Ovary (tissue), 9 donors: ENCODE measurements around the gene ASAP2. TPM values are rescaled to one million over a fixed set of nuclear protein-coding genes. Genes with fewer than 3 reads are reported as not detected.

Source experiments
- DNase-seq, 5 donors: peaks; one replicate each; pipeline ENCODE4 v3.0.0-alpha.2; 2019 to 2020
- H3K27ac ChIP-seq, 2 donors: fragments of 200-600 bp; one replicate each; pipeline versions ENCODE4 v1.5.1 to v1.8.0; 2019 to 2022
- H3K27me3 ChIP-seq: fragments of 200-600 bp; one replicate; pipeline ENCODE4 v1.8.0; 2022
- H3K36me3 ChIP-seq: fragments of 200-600 bp; sonication (generic); one replicate; pipeline ENCODE4 v1.5.1; 2019
- H3K4me1 ChIP-seq: one replicate; pipeline ENCODE4 v1.8.1; 2013; ENCODE audit warnings: mild to moderate bottlenecking, moderate library complexity; ENCODE audit not compliant: insufficient read depth
- H3K4me3 ChIP-seq: fragments of 200-600 bp; sonication (generic); one replicate; pipeline ENCODE4 v1.5.1; 2017
- H3K9me3 ChIP-seq, 2 donors: fragments of 200-600 bp in 1 of 2; sonication (generic) in 1 of 2; one replicate each; pipeline versions ENCODE4 v1.5.1 to v1.8.1; 2013 to 2019; ENCODE audit warnings: mild to moderate bottlenecking in 1 of 2, moderate library complexity in 1 of 2
- EP300 ChIP-seq: sonication (generic); formaldehyde crosslinking; IDR thresholded peaks from one replicate; pipeline ENCODE4 v1.6.1; 2017; ENCODE audit warnings: antibody characterized with exemption
- POLR2A ChIP-seq: fragments of 450-650 bp; IDR thresholded peaks from one replicate; pipeline ENCODE4 v1.6.1; 2017; ENCODE audit warnings: antibody characterized with exemption, mild to moderate bottlenecking, moderate library complexity
- WGBS, 3 donors: extraction: QIAGEN DNeasy Blood & Tissue Kit in 1 of 3; methylation state at CpG; one replicate each; pipeline versions ENCODE4 v1.1.5 to v1.1.7; 2013 to 2017; 5-methylcytosine and 5-hydroxymethylcytosine counted together
- intact Hi-C, 4 donors: fragments of 100-400 bp; cut with DNase I; formaldehyde crosslinking; loops; one replicate each; pipeline versions ENCODE4 v1.11.0 to v1.15.1; 2022 to 2023
- polyA plus RNA-seq, 2 donors: library from polyadenylated mRNA; stranded (reverse); fragments of 200-250 nt in 1 of 2; fragments of 350-450 nt in 1 of 2; fragmentation: Illumina TruSeq in 1 of 2; extraction: RNeasy Lipid Tissue Mini Kit (QIAGEN cat#74804) in 1 of 2; gene quantifications; one replicate each; pipeline ENCODE4 v1.2.3, GENCODE V29; 2013 to 2014
- total RNA-seq, 7 donors: library from RNA; depleted of rRNA in 2 of 7; stranded (reverse); fragments of >200 nt in 2 of 7; fragmentation: NEBNext Ultra II Directional in 3 of 7; extraction: Animal tissue kit (Norgen Biotek cat#: 25700) in 3 of 7; gene quantifications; one replicate each; pipeline versions ENCODE4 v1.1.0 to v1.2.4, GENCODE V29; 2016 to 2023
- TF ChIP-seq, protein P1 (sequence below), 3 donors: fragments of 450-650 bp in 2 of 3; fragments of 200-600 bp in 1 of 3; IDR thresholded peaks; one replicate each; pipeline versions ENCODE4 v1.5.1 to v1.8.0; 2016 to 2022; ENCODE audit warnings: antibody characterized with exemption in 3 of 3, mild to moderate bottlenecking in 1 of 3
- donor health status: DM: no; HTN: no; CAD: no; lungs with moderate emphysema.
- donor health status: DM: no; HTN: no; CAD: no.
- donor health status: Bipolar disorder and iron deficiency.
- donor health status: DM: yes; HTN: yes; CAD: no.
- donor health status: DM: no; HTN: no; CAD: no.
- donor health status: DM: yes; HTN: yes; CAD: no.

ASAP2 gene
- total and polyA plus RNA-seq, 9 donors = 10.3 to 22.7 (median 15.5) TPM

DNA sequence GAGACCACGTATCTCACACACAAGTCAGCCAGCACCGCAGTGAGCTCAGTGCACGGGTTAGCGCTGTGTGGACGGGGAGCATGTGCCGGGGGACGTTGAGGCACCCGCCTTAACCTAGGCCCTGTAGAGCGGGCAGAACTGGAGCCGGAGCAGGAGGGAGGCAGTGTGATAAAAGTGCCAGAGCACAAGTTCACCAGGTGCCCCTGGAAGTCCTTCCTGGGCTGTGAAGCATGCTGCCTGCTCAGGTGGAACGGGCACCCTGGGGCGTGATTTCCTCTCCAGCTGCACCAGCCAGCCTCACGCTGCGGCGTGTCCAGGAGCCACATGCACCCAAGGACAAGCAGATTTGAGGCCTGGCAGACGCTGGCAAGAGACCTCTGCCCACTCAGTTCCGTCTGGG is 166.4 kb downstream of the ASAP2 start:
- 95 to 97% (median 97%) methylated on average over 17 of the region's 17 CpGs for WGBS, 3 donors
- Histone ChIP-seq H3K27me3 (no peaks in the 10 kb centered on the region), H3K36me3 (no peaks in the 10 kb centered on the region), H3K27ac (no peak overlapping the region), H3K4me1 (no peaks in the 10 kb centered on the region), H3K9me3 (no peaks in the 10 kb centered on the region), H3K4me3 (no peak overlapping the region)
- no peak for DNase-seq
- TF ChIP-seq EP300 = no peak
- TF ChIP-seq, protein P1, sequence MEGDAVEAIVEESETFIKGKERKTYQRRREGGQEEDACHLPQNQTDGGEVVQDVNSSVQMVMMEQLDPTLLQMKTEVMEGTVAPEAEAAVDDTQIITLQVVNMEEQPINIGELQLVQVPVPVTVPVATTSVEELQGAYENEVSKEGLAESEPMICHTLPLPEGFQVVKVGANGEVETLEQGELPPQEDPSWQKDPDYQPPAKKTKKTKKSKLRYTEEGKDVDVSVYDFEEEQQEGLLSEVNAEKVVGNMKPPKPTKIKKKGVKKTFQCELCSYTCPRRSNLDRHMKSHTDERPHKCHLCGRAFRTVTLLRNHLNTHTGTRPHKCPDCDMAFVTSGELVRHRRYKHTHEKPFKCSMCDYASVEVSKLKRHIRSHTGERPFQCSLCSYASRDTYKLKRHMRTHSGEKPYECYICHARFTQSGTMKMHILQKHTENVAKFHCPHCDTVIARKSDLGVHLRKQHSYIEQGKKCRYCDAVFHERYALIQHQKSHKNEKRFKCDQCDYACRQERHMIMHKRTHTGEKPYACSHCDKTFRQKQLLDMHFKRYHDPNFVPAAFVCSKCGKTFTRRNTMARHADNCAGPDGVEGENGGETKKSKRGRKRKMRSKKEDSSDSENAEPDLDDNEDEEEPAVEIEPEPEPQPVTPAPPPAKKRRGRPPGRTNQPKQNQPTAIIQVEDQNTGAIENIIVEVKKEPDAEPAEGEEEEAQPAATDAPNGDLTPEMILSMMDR (IDR thresholded peaks at IDR 0.05) = no peak
- no peak for TF ChIP-seq POLR2A
- intact Hi-C loops = loop anchor here in 2 of 4 donors (5.0 to 10.0 kb wide), 2 partner anchors 228 to 231 kb away; no protein-coding TSS in a partner anchor

DNA sequence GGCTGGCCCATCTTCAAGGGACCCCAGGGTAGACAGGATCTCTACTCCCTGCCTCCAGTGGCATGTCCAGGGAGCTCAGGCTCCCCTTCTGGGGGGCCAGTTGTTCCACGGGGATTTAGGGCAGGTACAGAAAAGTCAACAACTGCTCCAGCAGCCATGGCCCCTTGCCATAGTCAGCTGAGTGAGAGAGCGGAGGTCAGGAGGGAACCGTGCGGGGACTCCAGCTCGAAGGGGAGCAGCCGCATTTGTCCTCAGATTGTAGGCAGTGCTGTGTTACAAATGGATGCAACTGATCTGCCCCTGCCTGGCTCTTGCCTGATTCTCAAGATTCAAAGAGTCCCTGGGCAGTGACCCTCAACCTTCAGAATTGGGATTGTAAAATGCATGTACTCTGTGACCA is 166.9 kb downstream of the ASAP2 start:
- no peak for TF ChIP-seq POLR2A
- TF ChIP-seq, protein P1 (IDR thresholded peaks at IDR 0.05) = no peak
- no peak for TF ChIP-seq EP300
- Histone ChIP-seq H3K4me3 (no peak overlapping the region), H3K27ac (no peak overlapping the region), H3K4me1 (no peaks in the 10 kb centered on the region), H3K36me3 (no peaks in the 10 kb centered on the region), H3K27me3 (no peaks in the 10 kb centered on the region), H3K9me3 (no peaks in the 10 kb centered on the region)
- WGBS, 3 donors = 74 to 81% (median 76%) methylated on average over 6 of the region's 6 CpGs
- DNase-seq = no peak
- intact Hi-C loops = loop anchor here in 2 of 4 donors (5.0 to 10.0 kb wide), 2 partner anchors 229 to 231 kb away; no protein-coding TSS in a partner anchor

DNA sequence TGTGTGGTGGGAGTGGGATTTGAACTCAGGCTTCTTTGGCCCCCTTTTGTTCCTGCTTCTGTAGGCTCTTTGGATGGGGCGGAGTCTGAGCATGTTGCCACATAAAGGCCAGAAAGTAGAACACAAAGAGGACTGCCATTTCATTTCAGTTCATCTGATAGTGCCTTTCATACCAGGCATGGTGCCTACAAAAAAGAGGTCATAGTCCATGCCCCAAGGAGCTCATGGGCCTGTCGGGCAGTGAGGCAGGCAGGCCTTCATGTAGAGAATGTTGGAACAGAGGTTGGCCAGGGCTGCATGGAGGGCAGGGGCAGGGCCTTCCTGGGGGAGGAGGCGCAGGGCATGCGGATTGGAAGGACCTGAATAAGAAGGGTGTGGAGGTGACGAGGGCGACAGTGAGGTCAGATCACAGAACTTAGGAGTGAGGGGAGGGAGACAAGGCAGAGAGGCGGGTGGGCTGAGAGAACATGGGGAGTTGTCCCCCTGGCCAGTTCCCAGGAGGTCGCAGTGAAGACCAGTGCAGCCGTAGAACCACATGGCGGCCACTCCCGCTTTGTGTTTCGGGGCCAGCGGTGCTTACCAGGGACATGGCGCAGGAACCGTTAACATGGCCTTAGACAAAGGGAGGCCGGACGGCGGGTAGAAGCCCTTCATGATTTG is 167.6 kb downstream of the ASAP2 start:
- H3K36me3 ChIP-seq = no peaks in the 10 kb centered on the region
- no peak for DNase-seq
- H3K27ac ChIP-seq = no peak overlapping the region
- intact Hi-C loops = loop anchor here in 2 of 4 donors (5.0 to 10.0 kb wide), 2 partner anchors 229 to 232 kb away; no protein-coding TSS in a partner anchor
- WGBS, 3 donors = 95 to 97% (median 97%) methylated on average over 18 of the region's 18 CpGs
- H3K4me3 ChIP-seq = no peak overlapping the region
- H3K9me3 ChIP-seq = no peaks in the 10 kb centered on the region
- H3K27me3 ChIP-seq = no peaks in the 10 kb centered on the region
- no peak for TF ChIP-seq POLR2A
- TF ChIP-seq EP300 = no peak
- TF ChIP-seq, protein P1 (IDR thresholded peaks at IDR 0.05) = no peak
- H3K4me1 ChIP-seq = no peaks in the 10 kb centered on the region

DNA sequence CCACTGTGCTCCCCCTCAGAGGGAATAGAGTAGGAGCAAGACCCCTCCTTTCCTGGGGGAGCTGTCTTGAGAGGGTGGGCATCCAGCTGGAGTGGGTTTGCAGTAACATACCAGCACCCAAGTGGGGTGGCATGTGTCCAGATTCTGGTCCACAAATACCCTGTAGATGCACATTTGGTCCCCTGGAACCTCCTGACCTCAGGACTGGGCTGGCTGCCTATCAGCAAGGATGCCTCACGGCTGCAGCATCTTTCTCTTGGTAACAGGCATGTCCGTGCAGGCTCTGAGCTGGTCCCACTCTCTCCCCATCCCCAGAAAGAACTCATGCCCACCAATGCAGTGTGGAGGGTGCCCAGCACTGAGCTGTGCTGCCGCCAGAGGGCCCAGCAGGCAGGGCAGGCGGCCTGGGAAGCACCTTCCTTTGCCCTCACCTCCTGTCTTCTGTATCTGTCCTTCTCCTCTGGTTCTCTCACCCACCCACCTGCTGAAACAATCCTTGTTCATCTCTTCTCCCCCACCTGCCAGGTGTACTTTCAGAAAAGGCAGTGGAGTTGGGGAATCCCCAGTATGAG is 169.3 kb downstream of the ASAP2 start:
- no peaks in the 10 kb centered on the region for H3K36me3 ChIP-seq
- DNase-seq = no peak
- intact Hi-C loops = loop anchor here in 1 of 4 donors (10.0 kb wide), 1 partner anchor 231 kb away; no protein-coding TSS in a partner anchor

More for the DNA sequence above, 169.3 kb downstream of the ASAP2 start:
- no peaks in the 10 kb centered on the region for H3K9me3 ChIP-seq
- no peaks in the 10 kb centered on the region for H3K27me3 ChIP-seq
- H3K4me3 ChIP-seq = no peak overlapping the region
- TF ChIP-seq, protein P1 (IDR thresholded peaks at IDR 0.05) = no peak
- TF ChIP-seq EP300 (no peak), POLR2A (no peak)
- 86 to 91% (median 90%) methylated on average over 4 of the region's 4 CpGs for WGBS, 3 donors
- H3K4me1 ChIP-seq = no peaks in the 10 kb centered on the region
- H3K27ac ChIP-seq = no peak overlapping the region
